GM12878 (cell line): ENCODE data around the gene DLG2. TPM values are rescaled to one million over a fixed set of nuclear protein-coding genes. Genes with fewer than 3 reads are reported as not detected.

Experiments
- ATAC-seq: fragments of 200-7000 bp; cut with Tn5 transposase; 3 replicates; pipeline ENCODE4 v1.9.1; 2020; ENCODE audit warnings: mild to moderate bottlenecking, moderate library complexity
- BruUV-seq: library from RNA; stranded (reverse); fragments of 400-500 nt; replicated peaks from 2 replicates; lab custom pipeline; 2021; lab: Mats Ljungman, UMichigan
- CTCF ChIA-PET: fragments of 300-600 bp; sonication (Branson Sonifier 250); formaldehyde crosslinking; extraction: SDS; loops from one replicate; lab custom pipeline; 2021; ENCODE audit warnings: inconsistent platforms; lab: Yijun Ruan, JAX
- POLR2A ChIA-PET: fragments of 350-600 bp; formaldehyde crosslinking; extraction: SDS; loops from one replicate; lab custom pipeline; 2021; ENCODE audit warnings: inconsistent platforms; lab: Charles Lee
- RAD21 ChIA-PET: fragments of 300-600 bp; sonication (Branson Sonifier 250); formaldehyde crosslinking; loops from one replicate; lab custom pipeline; 2023; ENCODE audit warnings: antibody characterized with exemption; ENCODE audit not compliant: unreplicated experiment; lab: Charles Lee
- SMC1A ChIA-PET: fragments of 300-600 bp; sonication (Branson Sonifier 250); formaldehyde crosslinking; loops from one replicate; lab custom pipeline; 2023; ENCODE audit not compliant: unreplicated experiment, uncharacterized antibody; lab: Charles Lee
- DNase-seq: peaks from one replicate; pipeline ENCODE4 v3.0.0-alpha.2; 2011; ENCODE audit warnings: low read depth, low spot score
- FAIRE-seq: peaks from 3 replicates; lab custom pipeline; 2011; peaks lifted over from hg19 to GRCh38; lab: Jason Lieb, UNC
- H2AFZ ChIP-seq: 2 replicates; pipeline ENCODE4 v1.6.0; 2011; ENCODE audit warnings: low read depth, low read length, control low read depth; ENCODE audit not compliant: control insufficient read depth
- H3K27ac ChIP-seq: 2 replicates; pipeline ENCODE4 v1.5.1; 2011; ENCODE audit warnings: control low read depth; ENCODE audit not compliant: control insufficient read depth, insufficient read depth
- H3K27me3 ChIP-seq, 2 experiments: replicated peaks in 1 of 2; 2 replicates each; pipeline versions ENCODE4 v1.6.0 to v1.6.1; 2011; ENCODE audit warnings: low read length in 1 of 2; ENCODE audit not compliant: control insufficient read depth in 2 of 2, insufficient read depth in 2 of 2
- H3K36me3 ChIP-seq, 2 experiments: 2 replicates each; pipeline ENCODE4 v1.5.1; 2011; ENCODE audit warnings: low read length in 1 of 2; ENCODE audit not compliant: control insufficient read depth in 2 of 2, insufficient read depth in 2 of 2
- H3K4me1 ChIP-seq: 2 replicates; pipeline ENCODE4 v1.6.1; 2011; ENCODE audit warnings: mild to moderate bottlenecking, low read length, moderate library complexity, mixed read lengths; ENCODE audit not compliant: control insufficient read depth, insufficient read depth
- H3K4me2 ChIP-seq: 2 replicates; pipeline ENCODE4 v1.6.0; 2011; ENCODE audit warnings: control low read depth; ENCODE audit not compliant: control insufficient read depth, insufficient read depth
- H3K4me3 ChIP-seq: fragments of 200-600 bp; sonication (generic); 2 replicates; pipeline ENCODE4 v1.5.1; 2016
- H3K79me2 ChIP-seq: 2 replicates; pipeline ENCODE4 v1.6.0; 2011; ENCODE audit warnings: low read length; ENCODE audit not compliant: control insufficient read depth, insufficient read depth
- H3K9ac ChIP-seq: 2 replicates; pipeline ENCODE4 v1.8.0; 2011; ENCODE audit warnings: low read length, control low read depth, mixed read lengths; ENCODE audit not compliant: control insufficient read depth, insufficient read depth
- H3K9me3 ChIP-seq: replicated peaks from 3 replicates; pipeline ENCODE4 v1.5.1; 2011; ENCODE audit warnings: mild to moderate bottlenecking, low read length; ENCODE audit not compliant: control insufficient read depth, insufficient read depth
- H4K20me1 ChIP-seq: 2 replicates; pipeline ENCODE4 v1.6.0; 2011; ENCODE audit not compliant: control insufficient read depth, insufficient read depth
- BCLAF1 ChIP-seq: fragments of 450-650 bp; IDR thresholded peaks from 2 replicates; pipeline ENCODE4 v1.6.1; 2017; ENCODE audit warnings: antibody characterized with exemption, mild to moderate bottlenecking, moderate library complexity
- BHLHE40 ChIP-seq, 2 experiments: fragments of 450-650 bp in 1 of 2; IDR thresholded peaks; 2 replicates each; pipeline ENCODE4 v1.6.1; 2011 to 2017; ENCODE audit warnings: low read depth in 2 of 2, borderline replicate concordance in 1 of 2, improper control_type of control experiment in 1 of 2, low read length in 1 of 2, mild to moderate bottlenecking in 1 of 2
- CREM ChIP-seq: IDR thresholded peaks from 2 replicates; pipeline ENCODE4 v1.6.1; 2014; ENCODE audit warnings: antibody characterized with exemption, low read depth
- CUX1 ChIP-seq: IDR thresholded peaks from 2 replicates; pipeline ENCODE4 v1.6.1; 2012; ENCODE audit warnings: improper control_type of control experiment, low read depth, low read length; ENCODE audit not compliant: insufficient replicate concordance
- ELK1 ChIP-seq: IDR thresholded peaks from 2 replicates; pipeline ENCODE4 v1.6.1; 2012; ENCODE audit warnings: low read depth, low read length, improper control_type of control experiment
- IRF4 ChIP-seq: IDR thresholded peaks from 2 replicates; pipeline ENCODE4 v1.6.1; 2011; ENCODE audit warnings: low read depth, low read length
- NFYB ChIP-seq: IDR thresholded peaks from 2 replicates; pipeline ENCODE4 v1.6.1; 2011; ENCODE audit warnings: low read depth, mild to moderate bottlenecking, low read length, improper control_type of control experiment, moderate library complexity; ENCODE audit not compliant: insufficient read depth
- SIN3A ChIP-seq: IDR thresholded peaks from 2 replicates; pipeline ENCODE4 v1.6.1; 2012; ENCODE audit warnings: low read depth, low read length, improper control_type of control experiment
- SMAD5 ChIP-seq: IDR thresholded peaks from 2 replicates; pipeline ENCODE4 v1.6.1; 2016; ENCODE audit warnings: antibody characterized with exemption, low read depth
- SRF ChIP-seq, 2 experiments: IDR thresholded peaks; 2 replicates each; pipeline ENCODE4 v1.6.1; 2011; ENCODE audit warnings: low read depth in 2 of 2, low read length in 2 of 2, mild to moderate bottlenecking in 1 of 2, moderate library complexity in 1 of 2
- YY1 ChIP-seq: IDR thresholded peaks from 2 replicates; pipeline ENCODE4 v1.6.1; 2011; ENCODE audit warnings: low read depth, mild to moderate bottlenecking, low read length
- in situ Hi-C: fragments of 300-500 bp; cut with MboI; formaldehyde crosslinking; loops from 9 replicates; pipeline ENCODE4 v1.14.3; 2018; ENCODE audit warnings: mixed read lengths
- intact Hi-C: fragments of 100-400 bp; cut with micrococcal nuclease; formaldehyde crosslinking; loops from one replicate; pipeline ENCODE4 v1.14.2; 2022; ENCODE audit not compliant: unreplicated experiment
- polyA plus RNA-seq, 11 experiments: library from polyadenylated mRNA; depleted of rRNA in 4 of 11; unstranded in 6 of 11; stranded (reverse) in 5 of 11; fragments of >200 nt; fragmentation: Nextera tagmentation in 4 of 11; fragmentation: Illumina TruSeq in 1 of 11; extraction: Ambion mirVana in 4 of 11; extraction: Trizol in 1 of 11; gene quantifications; 1 replicate in 1 of 11; 2 replicates in 10 of 11; pipeline versions ENCODE4 v1.2.1 to v1.2.3, GENCODE V29; 2011 to 2016; ENCODE audit warnings: inconsistent platforms in 2 of 11, missing spikeins in 2 of 11, low read depth in 1 of 11
- total RNA-seq, 4 experiments: library from RNA; depleted of rRNA in 3 of 4; stranded (reverse); fragments of >200 nt in 3 of 4; fragmentation: Illumina TruSeq in 1 of 4; extraction: Trizol in 1 of 4; gene quantifications; 2 replicates each; pipeline versions ENCODE4 v1.2.1 to v1.2.3, GENCODE V29; 2013 to 2021

DLG2 gene
- total and polyA plus RNA-seq, 10 of the 15 experiments (the other 5 are each of a cell fraction or from before 2014, with no cell fraction given), result 0.09 to 0.98 (median 0.35) TPM

GRCh38 chr11:83809274-83809673 is 1817.9 kb downstream of the DLG2 start:
- POLR2A ChIA-PET, result no interaction called here
- H2AFZ ChIP-seq, result no peak overlapping the region
- H3K27ac ChIP-seq, result no peak overlapping the region
- intact Hi-C loops, result no loop called here
- no peak overlapping the region for H3K4me2 ChIP-seq
- no peak overlapping the region for H3K4me3 ChIP-seq
- H3K9ac ChIP-seq, result no peak overlapping the region
- no peaks in the 10 kb centered on the region for H3K36me3 ChIP-seq
- H3K79me2 ChIP-seq, result no peaks in the 10 kb centered on the region
- H4K20me1 ChIP-seq, result no peaks in the 10 kb centered on the region
- no peak for TF ChIP-seq SRF (IDR thresholded peaks at IDR 0.05; ENCODE audit: low read depth in 2 of 2, low read length in 2 of 2)
- no peak for TF ChIP-seq NFYB
- no peak for TF ChIP-seq IRF4
- no peak for TF ChIP-seq CUX1
- TF ChIP-seq CREM, result no peak
- no peak for TF ChIP-seq ELK1
- TF ChIP-seq SMAD5, result no peak
- TF ChIP-seq SIN3A, result no peak
- TF ChIP-seq BHLHE40 (IDR thresholded peaks at IDR 0.05; ENCODE audit: borderline replicate concordance in 1 of 2, low read depth in 2 of 2, low read length in 1 of 2), result no peak
- no peak for TF ChIP-seq BCLAF1
- TF ChIP-seq YY1, result no peak
- CTCF ChIA-PET, result interaction anchor here (3.7 kb wide), 1 partner anchor 11 kb away, joined by 12 read pairs; no protein-coding TSS in a partner anchor
- SMC1A ChIA-PET, result interaction anchor here (0.5 to 1.1 kb wide), 2 partner anchors 9 to 27 kb away, joined by 3 read pairs; no protein-coding TSS in a partner anchor
- RAD21 ChIA-PET, result interaction anchor here (1.2 kb wide), 1 partner anchor 11 kb away, joined by 4 read pairs; no protein-coding TSS in a partner anchor
- no peaks in the 10 kb centered on the region for H3K9me3 ChIP-seq
- H3K27me3 ChIP-seq, result peaks cover 0 to 2% of the 10 kb centered on the region in 2 experiments; a peak in 2 of 4 replicates
- no peak for FAIRE-seq
- DNase-seq, result no peak
- no peak for ATAC-seq
- H3K4me1 ChIP-seq, result no peaks in the 10 kb centered on the region
- in situ Hi-C loops, result no loop called here
- BruUV-seq, result no TSS peak
